AG09319 (cell line): ENCODE data around the gene PNKD.

ENCODE experiments used
- DNase-seq: peaks from one replicate; pipeline ENCODE4 v3.0.0-alpha.2; 2010; ENCODE audit warnings: low read depth; ENCODE audit errors: extremely low read depth
- CTCF ChIP-seq: IDR thresholded peaks from 2 replicates; pipeline ENCODE4 v1.5.1; 2011; ENCODE audit warnings: low read depth, mild to moderate bottlenecking, inconsistent platforms, low read length, moderate library complexity

PNKD gene

GRCh38 chr2:218238887-218239286, 31.4 kb upstream of the PNKD start:
- DNase-seq = no peak
- no peak for TF ChIP-seq CTCF

- TF ChIP-seq CTCF = no peak
- DNase-seq = no peak
These were observed 26.1 kb upstream of the PNKD start for GRCh38 chr2:218244204-218244603.

- no peak for DNase-seq
- TF ChIP-seq CTCF = no peak
These were observed 25.7 kb upstream of the PNKD start for GRCh38 chr2:218244665-218245064.

- DNase-seq = no peak
- TF ChIP-seq CTCF = no peak
These were observed 25.1 kb upstream of the PNKD start for GRCh38 chr2:218245214-218245613.

- DNase-seq = no peak
- TF ChIP-seq CTCF = no peak
These were observed 20.6 kb upstream of the PNKD start for GRCh38 chr2:218249691-218250090.

- no peak for TF ChIP-seq CTCF
These were observed 17.6 kb upstream of the PNKD start for GRCh38 chr2:218252509-218253231.

GRCh38 chr2:218253232-218253625, 17.1 kb upstream of the PNKD start:
- DNase-seq = no peak
- no peak for TF ChIP-seq CTCF

More at GRCh38 chr2:218252509-218253231, 17.6 kb upstream of the PNKD start:
- no peak for DNase-seq
